Heart left ventricle (tissue), 16 donors: ENCODE results near the gene SLC16A10. TPM values are rescaled to one million over a fixed set of nuclear protein-coding genes. Genes with fewer than 3 reads are reported as not detected.
"Not testable (repeated sequence)": the region's sequence is repeated elsewhere in the genome, so short reads cannot be mapped to it uniquely, and the experiment has no call there.

Source experiments
- ATAC-seq, 4 donors: fragments of 200-7000 bp; cut with Tn5 transposase; one replicate each; pipeline ENCODE4 v1.9.1; 2020 to 2022; ENCODE audit warnings: moderate library complexity in 4 of 4, mild to moderate bottlenecking in 3 of 4, moderate number of reproducible peaks in 1 of 4
- DNase-seq, 5 donors: peaks; one replicate each; pipeline ENCODE4 v3.0.0-alpha.2; 2020
- H3K27ac ChIP-seq, 12 donors: fragments of 200-600 bp; sonication (generic) in 4 of 12; one replicate each; pipeline versions ENCODE4 v1.5.0 to v1.8.0; 2016 to 2022; ENCODE audit warnings: mild to moderate bottlenecking in 2 of 12
- H3K27me3 ChIP-seq, 9 donors: fragments of 200-600 bp; sonication (generic) in 2 of 9; one replicate each; pipeline versions ENCODE4 v1.5.1 to v1.8.0; 2016 to 2022; ENCODE audit warnings: mild to moderate bottlenecking in 3 of 9
- H3K36me3 ChIP-seq, 9 donors: fragments of 200-600 bp; sonication (generic) in 2 of 9; one replicate each; pipeline versions ENCODE4 v1.5.0 to v1.8.0; 2018 to 2022; ENCODE audit warnings: mild to moderate bottlenecking in 2 of 9
- H3K4me1 ChIP-seq, 12 donors: fragments of 200-600 bp; sonication (generic) in 4 of 12; one replicate each; pipeline versions ENCODE4 v1.5.0 to v1.8.0; 2016 to 2022; ENCODE audit warnings: mild to moderate bottlenecking in 3 of 12
- H3K4me3 ChIP-seq, 12 donors: fragments of 200-600 bp; sonication (generic) in 4 of 12; one replicate each; pipeline versions ENCODE4 v1.5.0 to v1.8.0; 2017 to 2022; ENCODE audit warnings: mild to moderate bottlenecking in 9 of 12, moderate library complexity in 4 of 12
- H3K9me3 ChIP-seq, 12 donors: fragments of 200-600 bp; sonication (generic) in 4 of 12; one replicate each; pipeline versions ENCODE4 v1.5.0 to v1.8.0; 2016 to 2022; ENCODE audit warnings: mild to moderate bottlenecking in 1 of 12
- POLR2A ChIP-seq, 2 donors: fragments of 450-650 bp; IDR thresholded peaks; one replicate each; pipeline ENCODE4 v1.6.1; 2017; ENCODE audit warnings: antibody characterized with exemption in 2 of 2, mild to moderate bottlenecking in 2 of 2, moderate library complexity in 2 of 2
- WGBS, 4 donors: extraction: QIAGEN DNeasy Blood & Tissue Kit in 2 of 4; methylation state at CpG; one replicate each; pipeline versions ENCODE4 v1.1.5 to v1.1.7; 2013 to 2018; 5-methylcytosine and 5-hydroxymethylcytosine counted together
- intact Hi-C, 10 donors: fragments of 100-400 bp; cut with DNase I; formaldehyde crosslinking; loops; one replicate each; pipeline versions ENCODE4 v1.11.1 to v1.14.2; 2022
- polyA plus RNA-seq, 2 donors: library from polyadenylated mRNA; stranded (reverse); fragments of 200-250 nt; gene quantifications; one replicate each; pipeline ENCODE4 v1.2.3, GENCODE V29; 2013
- total RNA-seq, 9 donors: library from RNA; depleted of rRNA in 2 of 9; stranded (reverse); fragments of >200 nt in 2 of 9; fragmentation: NEBNext Ultra II Directional in 3 of 9; extraction: Animal tissue kit (Norgen Biotek cat#: 25700) in 3 of 9; gene quantifications; one replicate each; pipeline versions ENCODE4 v1.1.0 to v1.2.4, GENCODE V29; 2016 to 2023
- TF ChIP-seq, protein P1 (sequence below), 12 donors: fragments of 200-600 bp; sonication (generic) in 4 of 12; IDR thresholded peaks; one replicate each; pipeline versions ENCODE4 v1.5.0 to v1.8.0; 2018 to 2022; ENCODE audit warnings: antibody characterized with exemption in 12 of 12, mild to moderate bottlenecking in 5 of 12
- donor health status: ischemic (EF 13 %, LVEDD 7.1; RV severe dilation, severe dysfunction).
- donor health status: healthy with polysubstance abuse.
- donor health status: DM: no; HTN: yes; CAD: no.
- donor health status: DM: no; HTN: no; CAD: no.
- donor health status: ischemic (EF 25% LVEDD 6.9; RV normal size, moderate dysfunction).
- donor health status: ischemic (EF 25% LVEDD 5.7; RV mildly dilated, moderate dysfunction).
- donor health status: healthy.
- donor health status: DM: yes; HTN: yes; CAD: no.
- donor health status: ischemic (EF 35%, LVEDD 5.7; RV mildly dilated, moderate dysfunction).
- donor health status: nonischemic (EF 11% LVEDD 7.7; RV severe dilation, severe dysfunction).
- donor health status: DM: yes; HTN: yes; CAD: no.
- donor health status: PGD.
- donor health status: ischemic (EF 29% LVEDD 5.4; RV normal size, mild dysfunction).
- donor health status: nonischemic (EF 23%, LVEDD 6.1; RV moderate dilation, normal function).

SLC16A10 gene
- total and polyA plus RNA-seq, 11 donors = 1.9 to 16.7 (median 6.6) TPM

DNA sequence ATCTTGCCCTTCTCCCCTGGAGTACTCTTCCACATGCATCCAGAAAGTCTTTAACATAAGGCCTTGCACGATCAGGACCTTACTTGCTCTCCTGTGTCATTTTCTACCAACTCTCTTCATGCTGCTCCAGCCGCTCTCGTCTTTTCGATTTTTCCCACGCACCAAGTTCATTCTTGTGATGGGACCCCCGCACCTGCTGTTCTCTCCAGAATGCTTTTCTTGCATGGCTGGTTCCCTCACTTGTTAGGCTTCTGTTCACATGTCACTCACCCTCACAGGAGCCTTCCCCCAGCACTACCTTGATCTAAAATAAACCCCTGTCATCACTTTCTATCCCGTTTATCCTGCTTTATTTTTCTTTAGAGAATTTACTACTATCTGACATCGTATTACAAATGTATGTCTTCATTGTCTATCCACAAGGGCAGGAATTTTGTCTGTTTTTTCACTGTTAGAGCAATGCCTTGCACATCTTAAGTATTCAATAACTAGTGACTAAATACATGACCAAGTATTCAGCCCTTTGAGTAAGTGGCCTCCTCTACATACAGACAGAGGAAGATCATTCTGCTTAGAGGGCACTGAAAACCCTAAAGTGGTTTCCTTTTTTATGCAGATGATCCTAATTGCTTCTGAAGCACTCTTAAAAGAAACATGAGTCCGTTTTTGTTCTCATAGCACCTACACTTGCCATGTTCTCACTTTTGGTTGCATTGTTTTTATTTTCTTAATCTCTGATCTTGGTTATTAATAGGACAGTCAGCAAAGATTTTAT lies 166.9 kb downstream of the SLC16A10 start:
- Histone ChIP-seq H3K4me1 (peaks cover 0 to 10% (median 0%) of the 10 kb centered on the region in 12 donors), H3K36me3 (no peaks in the 10 kb centered on the region), H3K4me3 (no peak overlapping the region), H3K9me3 (no peaks in the 10 kb centered on the region), H3K27me3 (peaks cover 0 to 10% (median 0%) of the 10 kb centered on the region in 9 donors), H3K27ac (no peak overlapping the region)
- DNase-seq (no peak), ATAC-seq (no peak)
- intact Hi-C loops = loop anchor here in 3 of 10 donors (10.0 kb wide), 2 partner anchors 391 to 791 kb away; no protein-coding TSS in a partner anchor
- 72 to 80% (median 75%) methylated on average over 9 of the region's 9 CpGs for WGBS, 4 donors
- TF ChIP-seq, protein P1, sequence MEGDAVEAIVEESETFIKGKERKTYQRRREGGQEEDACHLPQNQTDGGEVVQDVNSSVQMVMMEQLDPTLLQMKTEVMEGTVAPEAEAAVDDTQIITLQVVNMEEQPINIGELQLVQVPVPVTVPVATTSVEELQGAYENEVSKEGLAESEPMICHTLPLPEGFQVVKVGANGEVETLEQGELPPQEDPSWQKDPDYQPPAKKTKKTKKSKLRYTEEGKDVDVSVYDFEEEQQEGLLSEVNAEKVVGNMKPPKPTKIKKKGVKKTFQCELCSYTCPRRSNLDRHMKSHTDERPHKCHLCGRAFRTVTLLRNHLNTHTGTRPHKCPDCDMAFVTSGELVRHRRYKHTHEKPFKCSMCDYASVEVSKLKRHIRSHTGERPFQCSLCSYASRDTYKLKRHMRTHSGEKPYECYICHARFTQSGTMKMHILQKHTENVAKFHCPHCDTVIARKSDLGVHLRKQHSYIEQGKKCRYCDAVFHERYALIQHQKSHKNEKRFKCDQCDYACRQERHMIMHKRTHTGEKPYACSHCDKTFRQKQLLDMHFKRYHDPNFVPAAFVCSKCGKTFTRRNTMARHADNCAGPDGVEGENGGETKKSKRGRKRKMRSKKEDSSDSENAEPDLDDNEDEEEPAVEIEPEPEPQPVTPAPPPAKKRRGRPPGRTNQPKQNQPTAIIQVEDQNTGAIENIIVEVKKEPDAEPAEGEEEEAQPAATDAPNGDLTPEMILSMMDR (IDR thresholded peaks at IDR 0.05) = no peak
- no peak for TF ChIP-seq POLR2A (IDR thresholded peaks at IDR 0.05)

DNA sequence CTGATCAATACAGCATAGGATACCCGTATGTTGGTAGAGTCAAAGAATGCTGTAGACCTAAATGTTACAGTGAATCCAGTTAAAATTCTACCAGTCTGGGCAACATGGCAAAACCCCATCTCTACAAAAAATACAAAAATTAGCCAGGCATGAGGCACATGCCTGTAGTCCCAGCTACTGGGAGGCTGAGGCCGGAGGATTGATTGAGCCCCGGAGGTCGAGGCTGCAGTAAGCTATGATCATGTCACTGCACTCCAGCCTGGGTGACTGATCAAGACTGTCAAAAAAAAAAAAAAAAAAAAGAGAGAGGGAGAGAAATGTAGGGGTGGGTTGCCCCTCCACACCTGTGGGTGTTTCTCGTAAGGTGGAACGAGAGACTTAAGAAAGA lies 167.5 kb downstream of the SLC16A10 start:
- Histone ChIP-seq H3K27ac (no peak overlapping the region), H3K4me3 (no peak overlapping the region), H3K9me3 (no peaks in the 10 kb centered on the region), H3K27me3 (peaks cover 0 to 10% (median 0%) of the 10 kb centered on the region in 9 donors), H3K36me3 (no peaks in the 10 kb centered on the region), H3K4me1 (peaks cover 0 to 11% (median 3%) of the 10 kb centered on the region in 12 donors)
- intact Hi-C loops = loop anchor here in 8 of 10 donors (5.0 to 10.0 kb wide), 5 partner anchors 228 to 790 kb away; partner anchors contain the start of gene REV3L (in 3 of the 8)
- DNase-seq (no peak), ATAC-seq (no peak)
- TF ChIP-seq, protein P1 (IDR thresholded peaks at IDR 0.05) = no peak
- TF ChIP-seq POLR2A (IDR thresholded peaks at IDR 0.05) = no peak
- 87 to 91% (median 88%) methylated on average over 6 of the region's 6 CpGs for WGBS, 4 donors

DNA sequence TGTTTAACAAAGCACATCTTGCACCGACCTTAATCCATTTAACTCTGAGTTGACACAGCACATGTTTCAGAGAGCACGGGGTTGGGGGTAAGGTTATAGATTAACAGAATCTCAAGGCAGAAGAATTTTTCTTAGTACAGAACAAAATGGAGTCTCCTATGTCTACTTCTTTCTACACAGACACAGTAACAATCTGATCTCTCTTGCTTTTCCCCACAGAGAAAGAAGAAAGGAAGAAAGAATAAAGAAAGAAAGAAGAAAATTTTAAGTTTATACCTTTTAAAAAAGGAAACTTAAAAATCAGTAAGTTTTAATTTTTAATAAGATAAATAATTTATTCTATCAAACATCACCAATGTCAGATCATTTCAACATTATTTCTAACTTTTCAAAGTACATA lies 168.5 kb downstream of the SLC16A10 start:
- H3K9me3 ChIP-seq, H3K27ac ChIP-seq, ATAC-seq, H3K36me3 ChIP-seq, DNase-seq, H3K27me3 ChIP-seq, H3K4me3 ChIP-seq: not testable (repeated sequence)
- 32 to 60% (median 43%) methylated on average over 2 of the region's 2 CpGs for WGBS, 4 donors
- intact Hi-C loops = loop anchor here in 8 of 10 donors (5.0 to 10.0 kb wide), 5 partner anchors 226 to 789 kb away; partner anchors contain the start of gene REV3L (in 3 of the 8)
- peaks cover 0 to 21% (median 11%) of the 10 kb centered on the region in 12 donors for H3K4me1 ChIP-seq

DNA sequence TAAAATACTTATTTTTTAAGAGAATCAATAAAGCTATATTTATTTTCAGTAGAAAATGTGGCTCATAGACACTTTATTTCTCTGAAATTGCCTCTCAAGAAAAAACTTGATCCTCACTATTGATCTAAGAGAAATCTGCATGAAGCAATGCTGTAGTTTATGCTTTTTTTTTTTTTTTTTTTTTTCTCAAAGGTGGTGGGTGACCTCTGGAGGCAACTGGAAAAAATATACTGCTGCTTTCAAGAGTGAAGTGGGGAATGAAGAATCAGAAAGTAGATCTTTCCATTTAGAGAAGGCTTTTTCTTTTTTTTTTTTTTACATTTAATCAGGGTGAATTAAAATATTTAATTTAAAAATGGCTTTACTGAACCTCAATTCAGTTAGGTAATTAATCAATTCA lies 169.3 kb downstream of the SLC16A10 start:
- H3K27ac ChIP-seq = no peak overlapping the region
- H3K4me3 ChIP-seq = no peak overlapping the region
- no peaks in the 10 kb centered on the region for H3K9me3 ChIP-seq
- peaks cover 0 to 20% (median 13%) of the 10 kb centered on the region in 12 donors for H3K4me1 ChIP-seq
- intact Hi-C loops = loop anchor here in 8 of 10 donors (5.0 to 10.0 kb wide), 5 partner anchors 226 to 788 kb away; partner anchors contain the start of gene REV3L (in 3 of the 8)
- no peaks in the 10 kb centered on the region for H3K36me3 ChIP-seq
- peaks cover 0 to 10% (median 0%) of the 10 kb centered on the region in 9 donors for H3K27me3 ChIP-seq
- TF ChIP-seq, protein P1 (IDR thresholded peaks at IDR 0.05) = peak in 1 of 12 donors; percentile 8
- TF ChIP-seq POLR2A (IDR thresholded peaks at IDR 0.05) = no peak
- DNase-seq (no peak), ATAC-seq (no peak)
